Peyer's patch (tissue), 4 donors: ENCODE measurements around the gene PRKCZ.

ENCODE experiments used
- POLR2A ChIP-seq, 2 donors: fragments of 450-650 bp; IDR thresholded peaks; one replicate each; pipeline ENCODE4 v1.5.1; 2017; ENCODE audit warnings: antibody characterized with exemption in 2 of 2, mild to moderate bottlenecking in 2 of 2, moderate library complexity in 2 of 2
- TF ChIP-seq, protein P1 (sequence below), 6 experiments: fragments of 450-650 bp in 4 of 6; fragments of 200-600 bp in 2 of 6; sonication (generic) in 1 of 6; IDR thresholded peaks; one replicate each; pipeline ENCODE4 v1.5.1; 2017 to 2019; ENCODE audit warnings: antibody characterized with exemption in 6 of 6, mild to moderate bottlenecking in 3 of 6, moderate library complexity in 1 of 6

- TF ChIP-seq POLR2A (IDR thresholded peaks at IDR 0.05) = no peak
- TF ChIP-seq, protein P1, sequence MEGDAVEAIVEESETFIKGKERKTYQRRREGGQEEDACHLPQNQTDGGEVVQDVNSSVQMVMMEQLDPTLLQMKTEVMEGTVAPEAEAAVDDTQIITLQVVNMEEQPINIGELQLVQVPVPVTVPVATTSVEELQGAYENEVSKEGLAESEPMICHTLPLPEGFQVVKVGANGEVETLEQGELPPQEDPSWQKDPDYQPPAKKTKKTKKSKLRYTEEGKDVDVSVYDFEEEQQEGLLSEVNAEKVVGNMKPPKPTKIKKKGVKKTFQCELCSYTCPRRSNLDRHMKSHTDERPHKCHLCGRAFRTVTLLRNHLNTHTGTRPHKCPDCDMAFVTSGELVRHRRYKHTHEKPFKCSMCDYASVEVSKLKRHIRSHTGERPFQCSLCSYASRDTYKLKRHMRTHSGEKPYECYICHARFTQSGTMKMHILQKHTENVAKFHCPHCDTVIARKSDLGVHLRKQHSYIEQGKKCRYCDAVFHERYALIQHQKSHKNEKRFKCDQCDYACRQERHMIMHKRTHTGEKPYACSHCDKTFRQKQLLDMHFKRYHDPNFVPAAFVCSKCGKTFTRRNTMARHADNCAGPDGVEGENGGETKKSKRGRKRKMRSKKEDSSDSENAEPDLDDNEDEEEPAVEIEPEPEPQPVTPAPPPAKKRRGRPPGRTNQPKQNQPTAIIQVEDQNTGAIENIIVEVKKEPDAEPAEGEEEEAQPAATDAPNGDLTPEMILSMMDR (IDR thresholded peaks at IDR 0.05) = no peak
Observed at GRCh38 chr1:2200308-2200943, 150.2 kb downstream of the PRKCZ start.
